ENCODE data around the gene TFB1M.

Gene TFB1M

DNA sequence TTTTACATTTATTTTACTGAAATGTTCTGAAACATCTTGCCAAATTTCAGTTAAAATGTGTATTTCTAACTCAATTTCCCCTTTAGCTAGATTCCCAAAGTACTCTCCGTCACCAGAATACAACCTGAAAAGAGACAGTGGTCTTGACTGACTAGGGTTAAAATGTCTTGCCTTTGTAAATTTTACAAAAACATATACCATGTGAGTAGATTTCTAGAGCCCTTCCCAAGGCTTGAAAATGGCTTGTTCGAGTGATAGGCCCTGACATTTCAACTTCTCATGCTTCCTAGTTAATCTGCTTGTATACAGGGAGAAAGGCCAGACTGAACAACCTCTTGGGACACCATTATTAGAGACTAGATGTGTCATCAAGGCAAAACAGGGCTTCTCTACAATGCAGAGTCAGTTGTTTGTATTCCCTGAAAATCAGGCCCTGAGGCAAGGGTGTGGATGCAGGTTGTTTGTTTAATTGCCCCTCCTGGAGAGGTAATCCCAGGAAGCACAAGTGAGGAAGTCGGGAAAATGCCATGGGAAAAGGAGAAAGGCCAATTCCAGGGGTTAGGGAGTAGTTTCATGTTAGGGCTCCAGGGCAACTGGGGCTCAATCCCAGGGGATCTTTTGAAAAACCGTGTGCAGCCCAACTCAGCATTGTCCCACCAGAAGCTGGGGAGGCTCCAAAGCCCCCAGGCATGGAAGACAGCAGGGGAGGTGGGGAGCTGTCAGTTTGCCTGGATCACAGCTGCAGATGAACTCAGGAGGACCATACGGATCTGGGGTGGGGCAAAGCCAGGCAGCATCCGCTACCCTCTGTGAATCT is 11.6 kb upstream of the TFB1M start:
- no peak for TF ChIP-seq CTCF (IDR thresholded peaks at IDR 0.05; ENCODE audit: low read depth, low read length)
- DNase-seq (ENCODE audit: low read depth, low spot score): no peak
- no peak overlapping the region for H3K4me3 ChIP-seq (ENCODE audit: low read depth, low read length)
- in situ Hi-C loops (cut with HindIII; ENCODE audit: low sequenced_read_pairs): no loop called here

DNA sequence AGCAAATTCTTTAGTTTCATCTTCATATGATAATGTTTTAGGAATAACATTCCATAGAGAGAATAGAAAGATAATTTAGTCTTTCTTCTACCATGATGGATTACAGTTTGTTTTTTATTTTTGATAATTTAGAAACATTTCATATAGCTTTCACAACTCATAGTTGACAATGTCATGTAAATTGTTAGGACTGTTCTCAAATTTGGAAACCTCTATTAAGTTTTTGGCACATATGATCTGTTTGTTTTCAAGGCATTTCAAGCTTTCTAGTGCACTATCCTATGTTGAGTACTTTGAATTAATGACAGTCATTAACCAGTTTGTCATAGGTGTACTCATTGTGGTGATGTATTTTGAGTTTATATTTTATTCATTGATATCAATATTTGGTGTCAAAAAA is 10.7 kb upstream of the TFB1M start:
- in situ Hi-C loops (cut with HindIII; ENCODE audit: low sequenced_read_pairs): no loop called here
- H3K4me3 ChIP-seq (ENCODE audit: low read depth, low read length): no peak overlapping the region
- DNase-seq (ENCODE audit: low read depth, low spot score): no peak
- no peak for TF ChIP-seq CTCF (IDR thresholded peaks at IDR 0.05; ENCODE audit: low read depth, low read length)

DNA sequence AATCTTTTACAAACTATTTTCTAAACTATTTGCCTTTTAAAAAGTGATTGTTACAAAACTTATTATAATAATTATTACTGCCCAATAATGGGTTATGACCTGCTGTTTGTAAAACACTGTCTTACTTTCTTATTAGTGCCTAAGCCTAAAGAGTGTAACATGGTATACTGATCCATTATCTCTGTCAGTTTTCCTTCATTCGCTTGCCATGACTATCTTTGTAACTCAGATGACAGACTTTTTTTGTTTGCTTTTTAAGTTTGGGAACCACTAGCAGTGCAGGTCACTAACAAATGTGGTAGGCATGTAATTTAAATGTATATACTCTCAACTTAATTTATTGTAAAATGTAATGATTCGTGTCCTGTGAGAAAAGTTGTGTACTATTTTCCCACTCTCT is 9.9 kb upstream of the TFB1M start:
- H3K4me3 ChIP-seq (ENCODE audit: low read depth, low read length): no peak overlapping the region
- DNase-seq (ENCODE audit: low read depth, low spot score): no peak
- in situ Hi-C loops (cut with HindIII; ENCODE audit: low sequenced_read_pairs): no loop called here
- no peak for TF ChIP-seq CTCF (IDR thresholded peaks at IDR 0.05; ENCODE audit: low read depth, low read length)

GRCh38 chr6:155319902-155320301 is 5.6 kb upstream of the TFB1M start:
- no peak for TF ChIP-seq CTCF (IDR thresholded peaks at IDR 0.05; ENCODE audit: low read depth, low read length)
- DNase-seq (ENCODE audit: low read depth, low spot score): no peak
- H3K4me3 ChIP-seq (ENCODE audit: low read depth, low read length): no peak overlapping the region
- in situ Hi-C loops (cut with HindIII; ENCODE audit: low sequenced_read_pairs): no loop called here

GRCh38 chr6:155317186-155317585 is 2.9 kb upstream of the TFB1M start:
- TF ChIP-seq CTCF (IDR thresholded peaks at IDR 0.05; ENCODE audit: low read depth, low read length): peak; percentile 23
- in situ Hi-C loops (cut with HindIII; ENCODE audit: low sequenced_read_pairs): no loop called here
- peak; percentile 9 for DNase-seq (ENCODE audit: low read depth, low spot score)
- H3K4me3 ChIP-seq (ENCODE audit: low read depth, low read length): no peak overlapping the region

DNA sequence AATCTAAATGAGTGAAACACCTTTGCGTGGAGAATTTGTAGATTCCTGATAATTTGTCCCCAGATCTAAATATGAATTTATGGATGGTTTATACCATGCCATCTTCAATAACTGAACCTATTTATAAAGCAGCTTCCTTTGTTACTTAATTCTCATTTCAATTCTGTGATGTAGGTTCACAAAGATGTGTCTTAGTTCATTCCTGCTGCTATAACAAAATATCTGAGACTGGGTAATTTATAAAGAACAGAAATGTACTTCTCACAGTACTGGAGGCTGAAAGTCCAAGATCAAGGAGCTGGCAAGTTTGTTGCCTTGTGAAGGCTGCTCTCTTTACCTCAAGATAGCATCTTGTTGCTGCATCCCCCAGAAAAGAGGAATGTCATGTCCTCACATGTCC is 2.1 kb upstream of the TFB1M start:
- TF ChIP-seq CTCF (IDR thresholded peaks at IDR 0.05; ENCODE audit: low read depth, low read length): no peak
- in situ Hi-C loops (cut with HindIII; ENCODE audit: low sequenced_read_pairs): no loop called here
- no peak overlapping the region for H3K4me3 ChIP-seq (ENCODE audit: low read depth, low read length)
- DNase-seq (ENCODE audit: low read depth, low spot score): no peak

All from astrocyte of the spinal cord (primary cell).